Measurements from ENCODE around the gene SMLR1.

- no peak for TF ChIP-seq YY1 (IDR thresholded peaks at IDR 0.05; ENCODE audit: low read depth)
- no peak for TF ChIP-seq EGR1 (IDR thresholded peaks at IDR 0.05)
- TF ChIP-seq, protein P1, sequence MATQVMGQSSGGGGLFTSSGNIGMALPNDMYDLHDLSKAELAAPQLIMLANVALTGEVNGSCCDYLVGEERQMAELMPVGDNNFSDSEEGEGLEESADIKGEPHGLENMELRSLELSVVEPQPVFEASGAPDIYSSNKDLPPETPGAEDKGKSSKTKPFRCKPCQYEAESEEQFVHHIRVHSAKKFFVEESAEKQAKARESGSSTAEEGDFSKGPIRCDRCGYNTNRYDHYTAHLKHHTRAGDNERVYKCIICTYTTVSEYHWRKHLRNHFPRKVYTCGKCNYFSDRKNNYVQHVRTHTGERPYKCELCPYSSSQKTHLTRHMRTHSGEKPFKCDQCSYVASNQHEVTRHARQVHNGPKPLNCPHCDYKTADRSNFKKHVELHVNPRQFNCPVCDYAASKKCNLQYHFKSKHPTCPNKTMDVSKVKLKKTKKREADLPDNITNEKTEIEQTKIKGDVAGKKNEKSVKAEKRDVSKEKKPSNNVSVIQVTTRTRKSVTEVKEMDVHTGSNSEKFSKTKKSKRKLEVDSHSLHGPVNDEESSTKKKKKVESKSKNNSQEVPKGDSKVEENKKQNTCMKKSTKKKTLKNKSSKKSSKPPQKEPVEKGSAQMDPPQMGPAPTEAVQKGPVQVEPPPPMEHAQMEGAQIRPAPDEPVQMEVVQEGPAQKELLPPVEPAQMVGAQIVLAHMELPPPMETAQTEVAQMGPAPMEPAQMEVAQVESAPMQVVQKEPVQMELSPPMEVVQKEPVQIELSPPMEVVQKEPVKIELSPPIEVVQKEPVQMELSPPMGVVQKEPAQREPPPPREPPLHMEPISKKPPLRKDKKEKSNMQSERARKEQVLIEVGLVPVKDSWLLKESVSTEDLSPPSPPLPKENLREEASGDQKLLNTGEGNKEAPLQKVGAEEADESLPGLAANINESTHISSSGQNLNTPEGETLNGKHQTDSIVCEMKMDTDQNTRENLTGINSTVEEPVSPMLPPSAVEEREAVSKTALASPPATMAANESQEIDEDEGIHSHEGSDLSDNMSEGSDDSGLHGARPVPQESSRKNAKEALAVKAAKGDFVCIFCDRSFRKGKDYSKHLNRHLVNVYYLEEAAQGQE (IDR thresholded peaks at IDR 0.05; ENCODE audit: low read depth), result no peak
- TF ChIP-seq, protein P2, sequence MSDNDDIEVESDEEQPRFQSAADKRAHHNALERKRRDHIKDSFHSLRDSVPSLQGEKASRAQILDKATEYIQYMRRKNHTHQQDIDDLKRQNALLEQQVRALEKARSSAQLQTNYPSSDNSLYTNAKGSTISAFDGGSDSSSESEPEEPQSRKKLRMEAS (IDR thresholded peaks at IDR 0.05), result no peak
- TF ChIP-seq EP300 (IDR thresholded peaks at IDR 0.05; ENCODE audit: borderline replicate concordance), result no peak
- TF ChIP-seq TAF1 (IDR thresholded peaks at IDR 0.05; ENCODE audit: low read depth), result no peak
- no peak for TF ChIP-seq CREB1 (IDR thresholded peaks at IDR 0.05; ENCODE audit: low read depth)
- TF ChIP-seq FOXM1 (IDR thresholded peaks at IDR 0.05; ENCODE audit: borderline replicate concordance, low read depth), result no peak
- TF ChIP-seq TEAD4 (IDR thresholded peaks at IDR 0.05), result no peak
- TF ChIP-seq, protein P3, sequence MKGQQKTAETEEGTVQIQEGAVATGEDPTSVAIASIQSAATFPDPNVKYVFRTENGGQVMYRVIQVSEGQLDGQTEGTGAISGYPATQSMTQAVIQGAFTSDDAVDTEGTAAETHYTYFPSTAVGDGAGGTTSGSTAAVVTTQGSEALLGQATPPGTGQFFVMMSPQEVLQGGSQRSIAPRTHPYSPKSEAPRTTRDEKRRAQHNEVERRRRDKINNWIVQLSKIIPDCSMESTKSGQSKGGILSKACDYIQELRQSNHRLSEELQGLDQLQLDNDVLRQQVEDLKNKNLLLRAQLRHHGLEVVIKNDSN (IDR thresholded peaks at IDR 0.05), result no peak
- TF ChIP-seq NFIC (IDR thresholded peaks at IDR 0.05), result no peak
- TF ChIP-seq CEBPB (IDR thresholded peaks at IDR 0.05), result no peak
Measured at GRCh38 chr6:130858498-130859160, 31.4 kb downstream of the SMLR1 start.

Measured in Ishikawa (cell line).